ENCODE data around the gene ABCE1. TPM values are rescaled to one million over a fixed set of nuclear protein-coding genes. Genes with fewer than 3 reads are reported as not detected.

Gene ABCE1
- total and polyA plus RNA-seq, 2 donors (not counting 1 experiment from before 2014, with no cell fraction given), result 31.3 to 46.2 TPM

GRCh38 chr4:145075742-145076468, 22.2 kb upstream of the ABCE1 start:
- Mint-ChIP-seq H3K9me3 (ENCODE audit: insufficient read depth) (peaks cover 5% of the 10 kb centered on the region), H3K4me3 (no peak overlapping the region), H3K4me1 (no peaks in the 10 kb centered on the region), H3K27ac (no peak overlapping the region), H3K27me3 (no peaks in the 10 kb centered on the region)
- peaks cover 3 to 6% of the 10 kb centered on the region in 2 experiments for H3K36me3 ChIP-seq (replicated peaks in 1 of 2; ENCODE audit: control extremely low read depth in 1 of 2, control insufficient read depth in 1 of 2, extremely low read depth in 1 of 2, insufficient read depth in 2 of 2, low read length in 1 of 2)
- POLR2A ChIA-PET, result no interaction called here
- no peaks in the 10 kb centered on the region for H3K4me1 ChIP-seq (ENCODE audit: control insufficient read depth in 2 of 2, insufficient read depth in 2 of 2, low read length in 2 of 2)
- no peak overlapping the region for H3K4me2 ChIP-seq (replicated peaks; ENCODE audit: low read depth, low read length, poor library complexity, severe bottlenecking)
- H3K27me3 ChIP-seq (replicated peaks in 1 of 4; ENCODE audit: control extremely low read depth in 1 of 4, control insufficient read depth in 3 of 4, insufficient read depth in 4 of 4, low read length in 3 of 4), result no peaks in the 10 kb centered on the region
- H3K4me3 ChIP-seq (ENCODE audit: control extremely low read depth in 1 of 5, extremely low read depth in 1 of 5, insufficient read depth in 1 of 5, low read depth in 2 of 5, low read length in 4 of 5), result no peak overlapping the region
- H3K9me3 ChIP-seq (ENCODE audit: control extremely low read depth in 1 of 3, control insufficient read depth in 2 of 3, insufficient read depth in 1 of 3, low read length in 2 of 3), result peaks cover 0 to 1% (median 0%) of the 10 kb centered on the region in 3 donors
- peaks cover 38% of the 10 kb centered on the region for H3K79me2 ChIP-seq (ENCODE audit: control insufficient read depth, insufficient read depth, low read length)
- TF ChIP-seq CTCF (IDR thresholded peaks at IDR 0.05) (no peak), EZH2 (IDR thresholded peaks at IDR 0.05; ENCODE audit: borderline replicate concordance, insufficient read depth, low read depth, low read length, poor library complexity, severe bottlenecking) (no peak)
- 67% methylated on average over 1 of the region's 1 CpG for WGBS (ENCODE audit: insufficient coverage)
- CTCF ChIA-PET, result no interaction called here
- DNase-seq, result no peak
- no peak overlapping the region for H3K9ac ChIP-seq (ENCODE audit: low read length)
- intact Hi-C loops (cut with micrococcal nuclease), result no loop called here
- H3K27ac ChIP-seq (ENCODE audit: low read length in 2 of 2), result no peak overlapping the region
- ATAC-seq (ENCODE audit: low read depth), result no peak
- no peaks in the 10 kb centered on the region for H4K20me1 ChIP-seq (ENCODE audit: control insufficient read depth, insufficient read depth, low read length, poor library complexity, severe bottlenecking)
- no peak overlapping the region for H2AFZ ChIP-seq (ENCODE audit: insufficient read depth, low read depth, low read length, poor library complexity, severe bottlenecking)

GRCh38 chr4:145076469-145076855, 21.6 kb upstream of the ABCE1 start:
- TF ChIP-seq CTCF (IDR thresholded peaks at IDR 0.05), result no peak
- no peak for TF ChIP-seq EZH2 (IDR thresholded peaks at IDR 0.05; ENCODE audit: borderline replicate concordance, insufficient read depth, low read depth, low read length, poor library complexity, severe bottlenecking)
- H3K4me3 ChIP-seq (ENCODE audit: control extremely low read depth in 1 of 5, extremely low read depth in 1 of 5, insufficient read depth in 1 of 5, low read depth in 2 of 5, low read length in 4 of 5), result no peak overlapping the region
- no peaks in the 10 kb centered on the region for H3K27me3 ChIP-seq (replicated peaks in 1 of 4; ENCODE audit: control extremely low read depth in 1 of 4, control insufficient read depth in 3 of 4, insufficient read depth in 4 of 4, low read length in 3 of 4)
- no peak overlapping the region for H3K9ac ChIP-seq (ENCODE audit: low read length)
- CTCF ChIA-PET, result no interaction called here
- ATAC-seq (ENCODE audit: low read depth) (no peak), DNase-seq (no peak)
- H3K27me3 Mint-ChIP-seq, result no peaks in the 10 kb centered on the region
- no peak overlapping the region for H3K27ac ChIP-seq (ENCODE audit: low read length in 2 of 2)
- H3K79me2 ChIP-seq (ENCODE audit: control insufficient read depth, insufficient read depth, low read length), result peaks cover 38% of the 10 kb centered on the region
- H3K4me3 Mint-ChIP-seq, result no peak overlapping the region
- peaks cover 0 to 1% (median 0%) of the 10 kb centered on the region in 3 donors for H3K9me3 ChIP-seq (ENCODE audit: control extremely low read depth in 1 of 3, control insufficient read depth in 2 of 3, insufficient read depth in 1 of 3, low read length in 2 of 3)
- no peaks in the 10 kb centered on the region for H3K4me1 ChIP-seq (ENCODE audit: control insufficient read depth in 2 of 2, insufficient read depth in 2 of 2, low read length in 2 of 2)
- intact Hi-C loops (cut with micrococcal nuclease), result no loop called here
- no peaks in the 10 kb centered on the region for H4K20me1 ChIP-seq (ENCODE audit: control insufficient read depth, insufficient read depth, low read length, poor library complexity, severe bottlenecking)
- H3K9me3 Mint-ChIP-seq (ENCODE audit: insufficient read depth), result peaks cover 5% of the 10 kb centered on the region
- no peak overlapping the region for H2AFZ ChIP-seq (ENCODE audit: insufficient read depth, low read depth, low read length, poor library complexity, severe bottlenecking)
- H3K4me1 Mint-ChIP-seq, result no peaks in the 10 kb centered on the region
- 100% methylated on average over 1 of the region's 2 CpGs for WGBS (ENCODE audit: insufficient coverage)
- POLR2A ChIA-PET, result no interaction called here
- no peak overlapping the region for H3K4me2 ChIP-seq (replicated peaks; ENCODE audit: low read depth, low read length, poor library complexity, severe bottlenecking)
- H3K36me3 ChIP-seq (replicated peaks in 1 of 2; ENCODE audit: control extremely low read depth in 1 of 2, control insufficient read depth in 1 of 2, extremely low read depth in 1 of 2, insufficient read depth in 2 of 2, low read length in 1 of 2), result peaks cover 3 to 6% of the 10 kb centered on the region in 2 experiments
- no peak overlapping the region for H3K27ac Mint-ChIP-seq

All from B cell (primary cell).